Liver (tissue), 9 donors: ENCODE results near the gene ITGBL1. TPM values are rescaled to one million over a fixed set of nuclear protein-coding genes. Genes with fewer than 3 reads are reported as not detected.

Source experiments
- DNase-seq: peaks from one replicate; pipeline ENCODE4 v3.0.0-alpha.2; 2017; ENCODE audit warnings: low spot score
- H3K27ac ChIP-seq, 2 donors: one replicate each; pipeline ENCODE4 v1.7.0; 2013; ENCODE audit warnings: inconsistent platforms in 2 of 2, low read length in 2 of 2, control low read depth in 1 of 2, low read depth in 1 of 2, mild to moderate bottlenecking in 1 of 2
- H3K27me3 ChIP-seq, 4 donors: one replicate each; pipeline versions ENCODE4 v1.6.1 to v1.7.0; 2013; ENCODE audit warnings: low read length in 3 of 4, inconsistent platforms in 1 of 4, mild to moderate bottlenecking in 1 of 4, moderate library complexity in 1 of 4; ENCODE audit not compliant: control insufficient read depth in 4 of 4, insufficient read depth in 4 of 4
- H3K36me3 ChIP-seq, 4 donors: one replicate each; pipeline versions ENCODE4 v1.6.1 to v1.7.0; 2013; ENCODE audit warnings: low read length in 3 of 4, mild to moderate bottlenecking in 3 of 4, low read depth in 1 of 4, moderate library complexity in 1 of 4; ENCODE audit not compliant: control insufficient read depth in 4 of 4, insufficient read depth in 3 of 4
- H3K4me1 ChIP-seq, 4 donors: one replicate each; pipeline versions ENCODE4 v1.6.1 to v1.7.0; 2013; ENCODE audit warnings: low read length in 3 of 4, mild to moderate bottlenecking in 3 of 4, moderate library complexity in 1 of 4; ENCODE audit not compliant: control insufficient read depth in 4 of 4, insufficient read depth in 4 of 4
- H3K4me3 ChIP-seq, 3 donors: one replicate each; pipeline versions ENCODE4 v1.6.1 to v1.7.0; 2013; ENCODE audit warnings: low read length in 3 of 3, control low read depth in 1 of 3, low read depth in 1 of 3, mild to moderate bottlenecking in 1 of 3
- H3K9ac ChIP-seq, 2 donors: one replicate each; pipeline ENCODE4 v1.7.0; 2013; ENCODE audit warnings: low read length in 2 of 2, mild to moderate bottlenecking in 2 of 2, moderate library complexity in 2 of 2, control low read depth in 1 of 2, low read depth in 1 of 2
- H3K9me3 ChIP-seq, 4 donors: one replicate each; pipeline versions ENCODE4 v1.6.1 to v1.7.0; 2013; ENCODE audit warnings: low read length in 3 of 4; ENCODE audit not compliant: control insufficient read depth in 4 of 4
- EGR1 ChIP-seq, 2 donors: IDR thresholded peaks; 2 replicates each; pipeline ENCODE4 v1.6.1; 2016 to 2018; ENCODE audit warnings: antibody characterized with exemption in 2 of 2, low read depth in 2 of 2
- FOXA2 ChIP-seq: IDR thresholded peaks from 2 replicates; pipeline ENCODE4 v1.6.1; 2016; ENCODE audit warnings: antibody characterized with exemption
- GABPA ChIP-seq, 2 donors: IDR thresholded peaks in 1 of 2; conservative IDR thresholded peaks in 1 of 2; 2 replicates each; pipeline ENCODE4 v1.6.1; 2016; ENCODE audit warnings: antibody characterized with exemption in 2 of 2, mild to moderate bottlenecking in 1 of 2, moderate library complexity in 1 of 2
- HNF4A ChIP-seq, 2 donors: conservative IDR thresholded peaks; 2 replicates each; pipeline ENCODE4 v1.6.1; 2016; ENCODE audit warnings: antibody characterized with exemption in 2 of 2, mild to moderate bottlenecking in 2 of 2
- HNF4G ChIP-seq: IDR thresholded peaks from 2 replicates; pipeline ENCODE4 v1.6.1; 2016; ENCODE audit warnings: antibody characterized with exemption
- JUND ChIP-seq, 2 donors: IDR thresholded peaks; 2 replicates each; pipeline ENCODE4 v1.6.1; 2016; ENCODE audit warnings: antibody characterized with exemption in 2 of 2
- NR2F2 ChIP-seq: IDR thresholded peaks from 2 replicates; pipeline ENCODE4 v1.6.1; 2016; ENCODE audit warnings: antibody characterized with exemption
- RAD21 ChIP-seq, 2 donors: IDR thresholded peaks; 2 replicates each; pipeline ENCODE4 v1.6.1; 2016; ENCODE audit warnings: antibody characterized with exemption in 2 of 2, mild to moderate bottlenecking in 2 of 2
- RXRA ChIP-seq, 2 donors: IDR thresholded peaks; 2 replicates each; pipeline ENCODE4 v1.6.1; 2017 to 2018; ENCODE audit warnings: antibody characterized with exemption in 2 of 2, mild to moderate bottlenecking in 1 of 2
- TAF1 ChIP-seq: conservative IDR thresholded peaks from 2 replicates; pipeline ENCODE4 v1.6.1; 2016; ENCODE audit warnings: antibody characterized with exemption, mild to moderate bottlenecking
- YY1 ChIP-seq: IDR thresholded peaks from 2 replicates; pipeline ENCODE4 v1.6.1; 2016; ENCODE audit warnings: antibody characterized with exemption, mild to moderate bottlenecking
- WGBS: extraction: QIAGEN DNeasy Blood & Tissue Kit; methylation state at CpG from one replicate; pipeline ENCODE4 v1.1.7; 2013; 5-methylcytosine and 5-hydroxymethylcytosine counted together
- polyA plus RNA-seq, 2 donors: library from polyadenylated mRNA; stranded (reverse) in 1 of 2; unstranded in 1 of 2; fragments of 200-250 nt in 1 of 2; fragments of >200 nt in 1 of 2; fragmentation: Nextera tagmentation in 1 of 2; extraction: Ambion mirVana in 1 of 2; gene quantifications; one replicate each; pipeline versions ENCODE4 v1.2.1 to v1.2.3, GENCODE V29; 2013 to 2015
- total RNA-seq, 2 donors: library from RNA; depleted of rRNA; stranded (reverse); fragments of >200 nt; gene quantifications; one replicate each; pipeline ENCODE4 v1.2.3, GENCODE V29; 2014
- TF ChIP-seq, protein P1 (sequence below): fragments of 150-350 bp; IDR thresholded peaks from 2 replicates; pipeline ENCODE4 v1.5.1; 2017; ENCODE audit warnings: improper control_type of control experiment, low read depth, low read length; ENCODE audit not compliant: missing input control
- TF ChIP-seq, protein P2 (sequence below): IDR thresholded peaks from 2 replicates; pipeline ENCODE4 v1.6.1; 2016; ENCODE audit warnings: antibody characterized with exemption
- TF ChIP-seq, protein P3 (sequence below): IDR thresholded peaks from 2 replicates; pipeline ENCODE4 v1.6.1; 2016; ENCODE audit warnings: antibody characterized with exemption
- TF ChIP-seq, protein P4 (sequence below): IDR thresholded peaks from 2 replicates; pipeline ENCODE4 v1.6.1; 2016; ENCODE audit warnings: antibody characterized with exemption, mild to moderate bottlenecking
- TF ChIP-seq, protein P5 (sequence below): IDR thresholded peaks from 2 replicates; pipeline ENCODE4 v1.6.1; 2016; ENCODE audit warnings: antibody characterized with exemption
- donor health status: healthy.
- donor health status: healthy.
- donor health status: healthy.
- donor health status: healthy.
- donor health status: healthy.

Gene ITGBL1
- total and polyA plus RNA-seq, 4 donors, result 0.28 to 2.2 (median 1.2) TPM

DNA sequence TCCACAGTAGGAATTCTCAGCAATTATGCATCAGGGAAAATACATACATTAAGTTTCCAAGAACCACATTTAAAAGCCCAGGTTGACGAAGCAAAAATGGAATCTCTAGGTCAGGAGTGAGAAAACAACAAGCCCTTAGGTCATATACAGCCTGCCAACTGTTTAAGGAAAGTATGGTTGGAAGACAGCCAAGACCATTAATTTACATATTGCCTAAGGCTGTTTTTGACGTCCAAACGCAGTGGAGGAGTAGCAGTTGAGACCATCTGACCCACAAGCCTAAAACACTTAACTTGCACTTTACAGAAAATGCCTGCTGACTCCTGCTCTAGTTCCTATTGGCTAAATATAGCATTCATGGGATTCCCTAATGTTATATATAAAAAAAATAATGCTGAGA, 299.0 kb downstream of the ITGBL1 start:
- TF ChIP-seq, protein P1, sequence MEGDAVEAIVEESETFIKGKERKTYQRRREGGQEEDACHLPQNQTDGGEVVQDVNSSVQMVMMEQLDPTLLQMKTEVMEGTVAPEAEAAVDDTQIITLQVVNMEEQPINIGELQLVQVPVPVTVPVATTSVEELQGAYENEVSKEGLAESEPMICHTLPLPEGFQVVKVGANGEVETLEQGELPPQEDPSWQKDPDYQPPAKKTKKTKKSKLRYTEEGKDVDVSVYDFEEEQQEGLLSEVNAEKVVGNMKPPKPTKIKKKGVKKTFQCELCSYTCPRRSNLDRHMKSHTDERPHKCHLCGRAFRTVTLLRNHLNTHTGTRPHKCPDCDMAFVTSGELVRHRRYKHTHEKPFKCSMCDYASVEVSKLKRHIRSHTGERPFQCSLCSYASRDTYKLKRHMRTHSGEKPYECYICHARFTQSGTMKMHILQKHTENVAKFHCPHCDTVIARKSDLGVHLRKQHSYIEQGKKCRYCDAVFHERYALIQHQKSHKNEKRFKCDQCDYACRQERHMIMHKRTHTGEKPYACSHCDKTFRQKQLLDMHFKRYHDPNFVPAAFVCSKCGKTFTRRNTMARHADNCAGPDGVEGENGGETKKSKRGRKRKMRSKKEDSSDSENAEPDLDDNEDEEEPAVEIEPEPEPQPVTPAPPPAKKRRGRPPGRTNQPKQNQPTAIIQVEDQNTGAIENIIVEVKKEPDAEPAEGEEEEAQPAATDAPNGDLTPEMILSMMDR, result no peak
- TF ChIP-seq HNF4A (conservative IDR thresholded peaks at IDR 0.05) (no peak), NR2F2 (no peak), JUND (IDR thresholded peaks at IDR 0.05) (no peak), EGR1 (IDR thresholded peaks at IDR 0.05; ENCODE audit: low read depth in 2 of 2) (no peak), FOXA2 (no peak), YY1 (peak; percentile 22), RAD21 (IDR thresholded peaks at IDR 0.05) (peak in 1 of 2 donors; percentile 8)
- TF ChIP-seq, protein P2, sequence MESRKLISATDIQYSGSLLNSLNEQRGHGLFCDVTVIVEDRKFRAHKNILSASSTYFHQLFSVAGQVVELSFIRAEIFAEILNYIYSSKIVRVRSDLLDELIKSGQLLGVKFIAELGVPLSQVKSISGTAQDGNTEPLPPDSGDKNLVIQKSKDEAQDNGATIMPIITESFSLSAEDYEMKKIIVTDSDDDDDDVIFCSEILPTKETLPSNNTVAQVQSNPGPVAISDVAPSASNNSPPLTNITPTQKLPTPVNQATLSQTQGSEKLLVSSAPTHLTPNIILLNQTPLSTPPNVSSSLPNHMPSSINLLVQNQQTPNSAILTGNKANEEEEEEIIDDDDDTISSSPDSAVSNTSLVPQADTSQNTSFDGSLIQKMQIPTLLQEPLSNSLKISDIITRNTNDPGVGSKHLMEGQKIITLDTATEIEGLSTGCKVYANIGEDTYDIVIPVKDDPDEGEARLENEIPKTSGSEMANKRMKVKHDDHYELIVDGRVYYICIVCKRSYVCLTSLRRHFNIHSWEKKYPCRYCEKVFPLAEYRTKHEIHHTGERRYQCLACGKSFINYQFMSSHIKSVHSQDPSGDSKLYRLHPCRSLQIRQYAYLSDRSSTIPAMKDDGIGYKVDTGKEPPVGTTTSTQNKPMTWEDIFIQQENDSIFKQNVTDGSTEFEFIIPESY, result no peak
- 23% methylated on average over 3 of the region's 3 CpGs for WGBS
- Histone ChIP-seq H3K4me3 (no peak overlapping the region), H3K9me3 (no peaks in the 10 kb centered on the region), H3K27me3 (no peaks in the 10 kb centered on the region), H3K36me3 (no peaks in the 10 kb centered on the region), H3K27ac (no peak overlapping the region), H3K4me1 (peaks cover 3 to 34% (median 7%) of the 10 kb centered on the region in 4 donors), H3K9ac (no peak overlapping the region)
- DNase-seq, result no peak

DNA sequence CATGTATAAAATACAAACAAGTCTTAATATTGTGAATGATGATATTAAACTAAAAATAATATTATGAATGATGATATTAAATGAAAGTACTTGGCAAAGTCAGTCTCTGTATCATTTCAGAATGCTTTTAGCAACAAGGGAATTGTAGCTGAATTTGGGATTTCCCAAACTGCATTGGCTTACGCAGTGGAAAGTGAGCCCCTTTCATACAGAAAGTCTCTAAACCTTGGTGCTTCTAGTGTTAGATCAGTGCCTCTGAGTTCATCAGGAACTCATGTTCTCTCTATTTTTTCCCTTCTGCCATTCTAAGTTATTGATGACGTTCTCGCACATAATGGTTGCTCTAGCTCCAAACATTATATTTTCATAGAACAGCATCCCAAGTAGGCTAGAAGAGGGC, 300.0 kb downstream of the ITGBL1 start:
- TF ChIP-seq, protein P3, sequence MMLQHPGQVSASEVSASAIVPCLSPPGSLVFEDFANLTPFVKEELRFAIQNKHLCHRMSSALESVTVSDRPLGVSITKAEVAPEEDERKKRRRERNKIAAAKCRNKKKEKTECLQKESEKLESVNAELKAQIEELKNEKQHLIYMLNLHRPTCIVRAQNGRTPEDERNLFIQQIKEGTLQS, result no peak
- TF ChIP-seq RAD21 (IDR thresholded peaks at IDR 0.05) (no peak), EGR1 (IDR thresholded peaks at IDR 0.05; ENCODE audit: low read depth in 2 of 2) (no peak), RXRA (IDR thresholded peaks at IDR 0.05) (no peak), HNF4G (no peak), JUND (IDR thresholded peaks at IDR 0.05) (no peak), YY1 (no peak), GABPA (IDR thresholded peaks at IDR 0.05 in 1 of 2, conservative IDR thresholded peaks at IDR 0.05 in 1 of 2) (no peak), NR2F2 (no peak), FOXA2 (no peak), HNF4A (conservative IDR thresholded peaks at IDR 0.05) (no peak), TAF1 (no peak)
- TF ChIP-seq, protein P2, result no peak
- TF ChIP-seq, protein P4, sequence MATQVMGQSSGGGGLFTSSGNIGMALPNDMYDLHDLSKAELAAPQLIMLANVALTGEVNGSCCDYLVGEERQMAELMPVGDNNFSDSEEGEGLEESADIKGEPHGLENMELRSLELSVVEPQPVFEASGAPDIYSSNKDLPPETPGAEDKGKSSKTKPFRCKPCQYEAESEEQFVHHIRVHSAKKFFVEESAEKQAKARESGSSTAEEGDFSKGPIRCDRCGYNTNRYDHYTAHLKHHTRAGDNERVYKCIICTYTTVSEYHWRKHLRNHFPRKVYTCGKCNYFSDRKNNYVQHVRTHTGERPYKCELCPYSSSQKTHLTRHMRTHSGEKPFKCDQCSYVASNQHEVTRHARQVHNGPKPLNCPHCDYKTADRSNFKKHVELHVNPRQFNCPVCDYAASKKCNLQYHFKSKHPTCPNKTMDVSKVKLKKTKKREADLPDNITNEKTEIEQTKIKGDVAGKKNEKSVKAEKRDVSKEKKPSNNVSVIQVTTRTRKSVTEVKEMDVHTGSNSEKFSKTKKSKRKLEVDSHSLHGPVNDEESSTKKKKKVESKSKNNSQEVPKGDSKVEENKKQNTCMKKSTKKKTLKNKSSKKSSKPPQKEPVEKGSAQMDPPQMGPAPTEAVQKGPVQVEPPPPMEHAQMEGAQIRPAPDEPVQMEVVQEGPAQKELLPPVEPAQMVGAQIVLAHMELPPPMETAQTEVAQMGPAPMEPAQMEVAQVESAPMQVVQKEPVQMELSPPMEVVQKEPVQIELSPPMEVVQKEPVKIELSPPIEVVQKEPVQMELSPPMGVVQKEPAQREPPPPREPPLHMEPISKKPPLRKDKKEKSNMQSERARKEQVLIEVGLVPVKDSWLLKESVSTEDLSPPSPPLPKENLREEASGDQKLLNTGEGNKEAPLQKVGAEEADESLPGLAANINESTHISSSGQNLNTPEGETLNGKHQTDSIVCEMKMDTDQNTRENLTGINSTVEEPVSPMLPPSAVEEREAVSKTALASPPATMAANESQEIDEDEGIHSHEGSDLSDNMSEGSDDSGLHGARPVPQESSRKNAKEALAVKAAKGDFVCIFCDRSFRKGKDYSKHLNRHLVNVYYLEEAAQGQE, result no peak
- TF ChIP-seq, protein P1, result no peak
- TF ChIP-seq, protein P5, sequence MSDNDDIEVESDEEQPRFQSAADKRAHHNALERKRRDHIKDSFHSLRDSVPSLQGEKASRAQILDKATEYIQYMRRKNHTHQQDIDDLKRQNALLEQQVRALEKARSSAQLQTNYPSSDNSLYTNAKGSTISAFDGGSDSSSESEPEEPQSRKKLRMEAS, result no peak
- H3K9ac ChIP-seq, result no peak overlapping the region

More for the DNA sequence above, 300.0 kb downstream of the ITGBL1 start:
- Histone ChIP-seq H3K9me3 (no peaks in the 10 kb centered on the region), H3K4me1 (peaks cover 3 to 24% (median 3%) of the 10 kb centered on the region in 4 donors), H3K27ac (no peak overlapping the region), H3K27me3 (no peaks in the 10 kb centered on the region), H3K36me3 (no peaks in the 10 kb centered on the region), H3K4me3 (no peak overlapping the region)
- no peak for DNase-seq
- 96% methylated on average over 3 of the region's 3 CpGs for WGBS
